Parathyroid adenoma (tissue), 2 donors: ENCODE data around the gene KDM5B.
A peak's percentile ranks its signal among the peaks of the same experiment; 100 is the strongest.

Experiments
- H2AFZ ChIP-seq: fragments of 300-600 bp; sonication (generic); one replicate; pipeline ENCODE4 v1.7.0; 2017; ENCODE audit warnings: antibody characterized with exemption, mild to moderate bottlenecking
- H3K27ac ChIP-seq: fragments of 300-600 bp; sonication (generic); one replicate; pipeline ENCODE4 v1.7.0; 2017
- H3K27me3 ChIP-seq: fragments of 300-600 bp; sonication (generic); one replicate; pipeline ENCODE4 v1.7.0; 2017; ENCODE audit warnings: low read length; ENCODE audit not compliant: control insufficient read depth, insufficient read depth
- H3K36me3 ChIP-seq: fragments of 300-600 bp; sonication (generic); one replicate; pipeline ENCODE4 v1.7.0; 2017; ENCODE audit warnings: low read length; ENCODE audit not compliant: control insufficient read depth, insufficient read depth
- H3K4me1 ChIP-seq: fragments of 300-600 bp; sonication (generic); one replicate; pipeline ENCODE4 v1.7.0; 2017; ENCODE audit warnings: control low read depth
- H3K4me2 ChIP-seq: fragments of 300-600 bp; sonication (generic); one replicate; pipeline ENCODE4 v1.7.0; 2017; ENCODE audit warnings: low read length
- H3K4me3 ChIP-seq: fragments of 300-600 bp; sonication (generic); one replicate; pipeline ENCODE4 v1.7.0; 2017; ENCODE audit warnings: low read depth, low read length
- H3K79me2 ChIP-seq: fragments of 300-600 bp; sonication (generic); one replicate; pipeline ENCODE4 v1.7.0; 2017; ENCODE audit warnings: control low read depth
- H3K9ac ChIP-seq: fragments of 300-600 bp; sonication (generic); one replicate; pipeline ENCODE4 v1.7.0; 2017; ENCODE audit warnings: mild to moderate bottlenecking
- H3K9me3 ChIP-seq: fragments of 300-600 bp; sonication (generic); one replicate; pipeline ENCODE4 v1.7.0; 2017; ENCODE audit warnings: low read length; ENCODE audit not compliant: control insufficient read depth
- CTCF ChIP-seq: fragments of 300-600 bp; sonication (generic); IDR thresholded peaks from one replicate; pipeline ENCODE4 v1.7.0; 2017; ENCODE audit warnings: antibody characterized with exemption, mild to moderate bottlenecking
- donor health status: primary hyperparathyroidism.

Gene KDM5B

DNA sequence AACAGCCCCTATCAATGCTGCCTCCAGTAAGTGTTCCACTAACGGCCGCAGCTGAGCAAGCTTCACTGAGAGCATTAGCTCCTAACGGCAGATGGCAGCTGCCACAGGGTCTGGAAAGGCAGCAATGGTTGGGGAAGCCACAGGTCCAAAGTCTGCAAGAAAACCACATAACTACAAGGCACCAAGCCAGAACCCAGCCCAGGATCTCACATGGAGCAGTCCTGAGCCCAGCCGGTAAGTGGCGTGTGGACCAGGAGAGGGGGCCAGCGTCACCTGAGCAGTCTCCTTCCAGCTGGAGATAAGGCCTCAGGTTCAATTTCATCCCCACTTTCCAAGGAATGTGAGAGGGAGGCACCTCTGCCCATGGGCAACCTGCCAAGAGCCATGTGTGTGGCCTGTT, 111.2 kb downstream of the KDM5B start:
- H3K79me2 ChIP-seq = no peaks in the 10 kb centered on the region
- no peaks in the 10 kb centered on the region for H3K36me3 ChIP-seq
- H3K4me2 ChIP-seq = no peak overlapping the region
- H3K27ac ChIP-seq = no peak overlapping the region
- H3K9me3 ChIP-seq = no peaks in the 10 kb centered on the region
- no peaks in the 10 kb centered on the region for H3K27me3 ChIP-seq
- H3K4me3 ChIP-seq = no peak overlapping the region
- H3K9ac ChIP-seq = no peak overlapping the region
- TF ChIP-seq CTCF = no peak
- no peak overlapping the region for H2AFZ ChIP-seq
- no peaks in the 10 kb centered on the region for H3K4me1 ChIP-seq

DNA sequence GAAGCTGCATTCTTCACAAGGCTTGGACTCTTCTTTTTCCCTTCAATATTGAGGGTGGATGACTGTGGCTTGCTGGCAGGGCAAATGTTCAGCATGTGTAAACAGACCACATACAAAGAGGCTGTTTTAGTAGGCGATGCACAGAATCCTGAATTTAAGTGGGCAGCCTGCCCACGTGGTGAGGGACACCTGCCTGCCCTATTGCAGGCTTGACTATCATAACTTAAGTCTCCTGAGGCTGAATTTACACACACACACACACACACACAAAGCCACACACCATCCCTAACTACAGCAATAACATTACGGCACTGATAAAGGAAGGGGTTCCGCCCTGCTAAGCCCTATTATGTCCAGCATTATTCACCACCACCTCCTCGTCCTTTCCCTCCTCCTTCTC, 113.9 kb downstream of the KDM5B start:
- Histone ChIP-seq H3K4me1 (no peaks in the 10 kb centered on the region), H3K27me3 (no peaks in the 10 kb centered on the region), H3K4me2 (no peak overlapping the region), H3K9ac (no peak overlapping the region), H2AFZ (no peak overlapping the region), H3K79me2 (no peaks in the 10 kb centered on the region), H3K36me3 (no peaks in the 10 kb centered on the region), H3K9me3 (no peaks in the 10 kb centered on the region), H3K27ac (no peak overlapping the region), H3K4me3 (no peak overlapping the region)
- TF ChIP-seq CTCF = no peak

DNA sequence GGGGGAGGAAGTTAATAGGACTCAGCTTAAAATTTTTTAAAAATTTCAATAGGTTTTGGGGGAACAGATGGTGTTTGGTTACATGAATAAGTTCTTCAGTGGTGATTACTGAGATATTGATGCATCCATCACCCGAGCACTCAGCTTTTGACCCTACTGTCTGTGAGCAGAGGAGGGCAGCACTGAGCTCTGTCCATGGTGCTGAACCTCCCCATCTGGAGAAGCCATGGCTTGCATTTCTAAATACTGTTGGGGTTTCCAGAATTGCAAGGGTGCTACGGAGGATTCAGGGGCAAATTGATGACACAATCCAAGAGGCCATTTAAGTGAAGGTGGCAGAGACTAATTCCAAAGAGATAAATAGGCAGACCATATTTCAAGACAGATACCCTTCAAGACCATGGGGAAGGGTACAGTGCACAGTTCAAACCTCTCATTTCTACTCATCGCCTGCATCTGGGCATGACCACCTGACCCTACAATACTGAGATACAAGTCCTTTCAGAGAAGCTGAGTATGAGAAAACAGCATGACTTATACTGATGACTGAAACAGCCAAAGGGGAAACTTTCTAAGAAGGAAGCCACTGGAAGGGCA, 115.2 kb downstream of the KDM5B start:
- H3K27me3 ChIP-seq = no peaks in the 10 kb centered on the region
- peak; percentile 15 for TF ChIP-seq CTCF
- no peak overlapping the region for H3K9ac ChIP-seq
- no peak overlapping the region for H3K4me3 ChIP-seq
- H3K4me1 ChIP-seq = no peaks in the 10 kb centered on the region
- H3K4me2 ChIP-seq = no peak overlapping the region
- H2AFZ ChIP-seq = no peak overlapping the region
- H3K36me3 ChIP-seq = no peaks in the 10 kb centered on the region
- no peaks in the 10 kb centered on the region for H3K79me2 ChIP-seq
- no peak overlapping the region for H3K27ac ChIP-seq
- H3K9me3 ChIP-seq = no peaks in the 10 kb centered on the region

- H3K27me3 ChIP-seq = no peaks in the 10 kb centered on the region
- no peaks in the 10 kb centered on the region for H3K79me2 ChIP-seq
- no peak overlapping the region for H3K27ac ChIP-seq
- TF ChIP-seq CTCF = no peak
- H3K9me3 ChIP-seq = no peaks in the 10 kb centered on the region
- no peak overlapping the region for H3K4me2 ChIP-seq
- H3K4me3 ChIP-seq = no peak overlapping the region
- no peaks in the 10 kb centered on the region for H3K36me3 ChIP-seq
- no peaks in the 10 kb centered on the region for H3K4me1 ChIP-seq
- H3K9ac ChIP-seq = no peak overlapping the region
- H2AFZ ChIP-seq = no peak overlapping the region
Measured at GRCh38 chr1:202691816-202692215, 116.4 kb downstream of the KDM5B start.
